Right cardiac atrium (tissue), 5 donors: ENCODE measurements around the gene CHADL. TPM values are rescaled to one million over a fixed set of nuclear protein-coding genes. Genes with fewer than 3 reads are reported as not detected.

ENCODE experiments used
- microRNA-seq, 2 donors: library from miRNA; unstranded; fragments of <30 nt; microRNA quantifications; one replicate each; pipeline ENCODE4 v1.2.0, GENCODE V29; 2020 to 2021
- polyA plus RNA-seq: library from polyadenylated mRNA; stranded (reverse); fragments of 200-250 nt; gene quantifications from one replicate; pipeline ENCODE4 v1.2.3, GENCODE V29; 2013
- total RNA-seq, 4 donors: library from RNA; stranded (reverse); fragmentation: NEBNext Ultra II Directional; extraction: Animal tissue kit (Norgen Biotek cat#: 25700); gene quantifications; one replicate each; pipeline ENCODE4 v1.2.1, GENCODE V29; 2021
- donor health status: healthy with polysubstance abuse.
- donor health status: DM: no; HTN: yes; CAD: no.
- donor health status: DM: no; HTN: no; CAD: no.
- donor health status: DM: no; HTN: yes; CAD: no; lungs with severe emphysema.
- donor health status: DM: yes; HTN: yes; CAD: no.

CHADL gene
- total and polyA plus RNA-seq, 5 donors: 15.5 to 39.2 (median 24.2) TPM

Small RNA genes within 50 kb of the gene (microRNA-seq; reads per million reads assigned to microRNA genes)
- gene MIR6889: 0 reads per million in 2 donors

Other genes with a start within 250 kb of the CHADL start
- 10 to 100 TPM; 25.6 to 38.0 (median 35.5) TPM for gene EP300, start 148.3 kb downstream of the CHADL start, total RNA-seq
- gene EP300, start 148.3 kb downstream of the CHADL start, polyA plus RNA-seq: 13.2 TPM
- gene L3MBTL2, start 35.6 kb downstream of the CHADL start, total RNA-seq: 10 to 100 TPM; 17.5 to 18.6 (median 18.2) TPM
- 9.6 TPM for gene L3MBTL2, start 35.6 kb downstream of the CHADL start, polyA plus RNA-seq
- gene RANGAP1, start 45.3 kb upstream of the CHADL start, total RNA-seq: 10 to 100 TPM; 26.0 to 38.5 (median 33.4) TPM
- gene RANGAP1, start 45.3 kb upstream of the CHADL start, polyA plus RNA-seq: 26.9 TPM
- gene ZC3H7B, start 60.6 kb upstream of the CHADL start, total RNA-seq: 10 to 100 TPM; 35.4 to 43.5 (median 39.2) TPM
- 35.2 TPM for gene ZC3H7B, start 60.6 kb upstream of the CHADL start, polyA plus RNA-seq
- gene TEF, start 141.0 kb upstream of the CHADL start, total RNA-seq: 10 to 100 TPM; 12.4 to 27.5 (median 22.6) TPM
- 22.1 TPM for gene TEF, start 141.0 kb upstream of the CHADL start, polyA plus RNA-seq
- gene TOB2, start 205.9 kb upstream of the CHADL start, total RNA-seq: 10 to 100 TPM; 52.3 to 72.7 (median 69.4) TPM
- gene TOB2, start 205.9 kb upstream of the CHADL start, polyA plus RNA-seq: 39.4 TPM
- 10 to 100 TPM; 22.4 to 26.0 (median 25.0) TPM for gene PHF5A, start 227.8 kb upstream of the CHADL start, total RNA-seq
- gene PHF5A, start 227.8 kb upstream of the CHADL start, polyA plus RNA-seq: 34.6 TPM
- 100 to 1,000 TPM; 532 to 611 (median 544) TPM for gene ACO2, start 228.2 kb upstream of the CHADL start, total RNA-seq
- gene ACO2, start 228.2 kb upstream of the CHADL start, polyA plus RNA-seq: 471 TPM